Fibroblast of villous mesenchyme (primary cell): ENCODE results near the gene ACTMAP. TPM values are rescaled to one million over a fixed set of nuclear protein-coding genes. Genes with fewer than 3 reads are reported as not detected.

Source experiments
- DNase-seq: peaks from one replicate; pipeline ENCODE4 v3.0.0-alpha.2; 2010; ENCODE audit warnings: low read depth
- H3K4me3 ChIP-seq: 2 replicates; pipeline ENCODE4 v1.5.1; 2011; ENCODE audit warnings: low read depth, mild to moderate bottlenecking, low read length
- total RNA-seq: library from RNA; depleted of rRNA; stranded (reverse); fragments of >200 nt; gene quantifications from 2 replicates; pipeline ENCODE4 v1.2.3, GENCODE V29; 2012
- TF ChIP-seq, protein P1 (sequence below): IDR thresholded peaks from 2 replicates; pipeline ENCODE4 v1.5.1; 2012; ENCODE audit warnings: low read depth, mild to moderate bottlenecking, low read length; ENCODE audit not compliant: insufficient read depth

The ACTMAP gene
- total RNA-seq, 1 donor: 0.86 TPM

DNA sequence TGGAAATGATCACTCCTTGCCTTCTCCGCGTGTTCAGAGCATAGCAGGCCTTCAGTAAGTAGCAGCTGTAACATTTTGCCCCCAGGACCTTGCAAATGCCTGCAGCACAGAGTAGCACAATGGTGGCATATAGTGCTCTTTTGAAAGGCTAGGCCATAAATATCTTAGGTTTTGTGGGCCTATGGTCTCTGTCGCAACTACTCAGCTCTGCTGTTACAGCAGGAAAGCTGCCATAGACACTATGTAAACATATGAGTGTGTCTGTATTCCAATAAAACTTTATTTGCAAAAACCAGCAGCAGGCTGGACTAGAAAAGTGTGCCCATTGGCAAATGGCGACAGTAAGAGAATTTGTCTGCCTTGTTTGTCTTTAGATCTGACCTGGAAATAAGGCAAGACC is 24.0 kb downstream of the ACTMAP start:
- no peak overlapping the region for H3K4me3 ChIP-seq
- peak; percentile 78 for DNase-seq
- TF ChIP-seq, protein P1, sequence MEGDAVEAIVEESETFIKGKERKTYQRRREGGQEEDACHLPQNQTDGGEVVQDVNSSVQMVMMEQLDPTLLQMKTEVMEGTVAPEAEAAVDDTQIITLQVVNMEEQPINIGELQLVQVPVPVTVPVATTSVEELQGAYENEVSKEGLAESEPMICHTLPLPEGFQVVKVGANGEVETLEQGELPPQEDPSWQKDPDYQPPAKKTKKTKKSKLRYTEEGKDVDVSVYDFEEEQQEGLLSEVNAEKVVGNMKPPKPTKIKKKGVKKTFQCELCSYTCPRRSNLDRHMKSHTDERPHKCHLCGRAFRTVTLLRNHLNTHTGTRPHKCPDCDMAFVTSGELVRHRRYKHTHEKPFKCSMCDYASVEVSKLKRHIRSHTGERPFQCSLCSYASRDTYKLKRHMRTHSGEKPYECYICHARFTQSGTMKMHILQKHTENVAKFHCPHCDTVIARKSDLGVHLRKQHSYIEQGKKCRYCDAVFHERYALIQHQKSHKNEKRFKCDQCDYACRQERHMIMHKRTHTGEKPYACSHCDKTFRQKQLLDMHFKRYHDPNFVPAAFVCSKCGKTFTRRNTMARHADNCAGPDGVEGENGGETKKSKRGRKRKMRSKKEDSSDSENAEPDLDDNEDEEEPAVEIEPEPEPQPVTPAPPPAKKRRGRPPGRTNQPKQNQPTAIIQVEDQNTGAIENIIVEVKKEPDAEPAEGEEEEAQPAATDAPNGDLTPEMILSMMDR: no peak

DNA sequence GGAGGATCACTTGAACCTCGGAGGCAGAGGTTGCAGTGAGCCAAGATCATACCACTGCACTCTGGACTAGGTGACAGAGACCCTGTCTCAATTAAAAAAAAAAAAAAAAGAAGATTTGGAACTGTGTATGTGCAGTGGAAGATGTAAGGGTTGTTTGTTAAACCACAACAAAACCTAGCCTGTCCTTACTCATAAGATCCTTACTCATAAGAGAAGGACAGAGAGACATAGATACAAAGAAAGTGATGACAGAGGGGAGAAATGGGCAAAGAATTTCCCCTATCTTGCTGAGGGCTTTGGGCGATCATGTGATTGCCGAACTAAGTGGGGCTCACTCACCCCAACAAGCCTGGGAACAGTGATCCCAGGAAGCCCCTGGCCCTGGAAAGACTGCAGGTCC is 25.4 kb downstream of the ACTMAP start:
- TF ChIP-seq, protein P1: no peak
- H3K4me3 ChIP-seq: no peak overlapping the region
- no peak for DNase-seq

DNA sequence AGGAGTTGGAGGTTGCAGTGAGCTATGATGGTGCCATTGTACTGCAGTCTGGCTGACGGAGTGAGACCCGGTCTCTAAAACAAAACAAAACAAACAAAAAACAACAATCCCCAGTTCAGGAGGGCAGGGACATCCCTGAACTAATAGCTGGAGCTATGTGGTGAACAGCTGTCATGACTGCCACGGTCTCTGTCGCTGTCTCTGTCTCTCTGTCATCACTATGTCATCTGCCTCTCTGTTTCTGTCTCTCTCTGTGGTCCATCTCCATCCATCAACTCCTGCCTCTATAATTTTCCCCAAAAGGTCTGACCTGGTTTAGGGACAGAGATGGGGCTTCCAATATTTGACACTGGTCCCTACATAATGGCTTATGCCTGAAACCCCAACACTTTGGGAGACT is 26.0 kb downstream of the ACTMAP start:
- DNase-seq: no peak
- no peak overlapping the region for H3K4me3 ChIP-seq
- TF ChIP-seq, protein P1: no peak

DNA sequence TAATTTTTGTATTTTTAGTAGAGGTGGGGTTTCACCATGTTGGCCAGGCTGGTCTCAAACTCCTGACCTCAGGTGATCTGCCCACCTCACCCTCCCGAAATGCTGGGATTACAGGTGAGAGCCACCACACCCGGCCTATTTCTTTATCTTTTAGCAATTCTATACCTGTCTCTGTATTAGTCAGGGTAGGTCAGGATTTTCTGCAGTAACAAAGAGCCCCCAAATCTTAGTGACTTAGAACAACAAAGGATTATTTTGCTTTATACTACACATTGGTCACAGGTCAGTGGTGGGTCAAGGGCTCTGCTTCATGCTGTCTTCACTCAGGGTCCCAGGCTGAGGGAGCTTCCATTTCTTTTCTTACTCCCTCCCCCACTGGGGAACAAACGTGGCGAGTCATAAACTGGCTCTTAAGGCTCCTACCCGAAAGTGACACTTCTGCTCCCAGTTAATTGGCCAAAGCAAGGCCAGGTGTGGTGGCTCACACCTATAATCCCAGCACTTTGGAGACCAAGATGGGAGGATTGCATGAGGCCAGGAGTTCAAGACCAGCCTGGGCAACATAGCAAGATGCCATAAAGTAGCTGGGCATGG is 26.5 kb downstream of the ACTMAP start:
- no peak overlapping the region for H3K4me3 ChIP-seq
- no peak for DNase-seq
- TF ChIP-seq, protein P1: no peak

DNA sequence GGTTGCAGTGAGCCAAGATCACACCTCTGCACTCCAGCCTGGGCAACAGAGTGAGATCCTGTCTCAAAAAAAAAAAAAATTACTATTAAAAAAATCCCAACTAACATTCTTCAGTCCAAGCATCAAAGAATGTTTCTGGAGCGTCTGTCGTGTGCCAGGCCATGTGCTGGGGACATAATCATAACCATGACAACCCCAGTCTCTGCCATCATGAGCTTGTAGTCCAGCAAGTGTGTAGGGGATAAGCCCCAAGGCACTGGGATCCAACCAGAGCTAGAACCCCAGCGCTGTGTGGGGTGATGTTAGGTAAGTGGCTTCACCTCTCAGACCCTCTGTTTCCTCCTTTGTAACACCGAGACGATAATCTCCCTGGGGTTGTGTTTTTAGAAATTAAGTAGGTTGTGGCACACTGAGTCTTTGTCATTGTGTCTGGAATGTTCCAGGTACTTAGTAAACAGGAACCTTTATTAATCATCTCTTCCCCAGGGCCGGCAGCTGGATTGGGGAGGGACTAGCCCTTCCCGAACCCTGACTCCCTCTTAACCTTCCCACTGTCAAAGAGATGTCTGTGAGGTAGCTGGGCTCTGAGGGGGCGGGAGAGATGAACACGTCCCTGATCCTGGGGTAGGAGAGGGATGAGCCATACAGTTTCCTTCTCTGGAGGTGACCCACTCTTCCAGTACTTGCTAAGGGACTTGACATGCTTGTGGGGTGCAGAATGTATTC is 28.2 kb downstream of the ACTMAP start:
- TF ChIP-seq, protein P1: no peak
- peak overlapping the region; percentile 36 for H3K4me3 ChIP-seq
- peak; percentile 34 for DNase-seq

DNA sequence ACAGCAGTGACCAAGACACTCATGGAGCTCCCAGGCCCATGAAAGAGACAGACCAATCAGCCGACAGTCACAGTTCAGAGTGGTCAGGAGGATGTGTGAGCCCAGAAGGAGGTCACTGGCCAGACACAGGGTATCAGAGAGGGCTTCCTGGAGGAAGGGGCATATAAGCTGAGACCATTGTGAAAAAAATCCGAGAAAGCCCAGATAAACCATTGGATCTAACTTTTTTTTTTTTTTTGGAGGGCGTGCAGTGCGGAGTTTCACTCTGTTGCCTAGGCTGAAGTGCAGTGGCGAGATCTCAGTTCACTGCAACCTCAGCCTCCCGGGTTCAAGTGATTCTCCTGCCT is 29.2 kb downstream of the ACTMAP start:
- DNase-seq: peak; percentile 18
- peak overlapping the region; percentile 65 for H3K4me3 ChIP-seq
- TF ChIP-seq, protein P1: no peak
